SK-N-SH (cell line): ENCODE results near the gene ARFRP1. TPM values are rescaled to one million over a fixed set of nuclear protein-coding genes. Genes with fewer than 3 reads are reported as not detected.

Source experiments
- CTCF ChIA-PET: fragments of 300-600, 350-600 bp; formaldehyde crosslinking; extraction: SDS; loops from one replicate; lab custom pipeline; 2021; lab: Yijun Ruan, JAX
- POLR2A ChIA-PET: fragments of 350-600 bp; sonication (Branson Sonifier 250); formaldehyde crosslinking; extraction: SDS; loops from one replicate; lab custom pipeline; 2020; ENCODE audit warnings: antibody characterized with exemption, inconsistent platforms; lab: Yijun Ruan, JAX
- DNase-seq: peaks from one replicate; pipeline ENCODE4 v3.0.0; 2012
- H2AFZ ChIP-seq: fragments of 200-600 bp; sonication (generic); 2 replicates; pipeline ENCODE4 v1.8.1; 2016; ENCODE audit warnings: antibody characterized with exemption, mild to moderate bottlenecking, low read depth
- H3F3A ChIP-seq: fragments of 200-600 bp; sonication (generic); replicated peaks from 2 replicates; pipeline ENCODE3; 2016; ENCODE audit warnings: antibody characterized with exemption, mild to moderate bottlenecking; ENCODE audit not compliant: insufficient read depth
- H3K27ac ChIP-seq, 2 experiments: fragments of 200-500 bp in 1 of 2; fragments of 200-600 bp in 1 of 2; sonication (Bioruptor generic) in 1 of 2; sonication (generic), shearing (Covaris generic) in 1 of 2; 2 replicates each; pipeline versions ENCODE4 v1.5.1 to v1.6.1; 2014 to 2016; ENCODE audit warnings: low read depth in 2 of 2, inconsistent platforms in 1 of 2, low read length in 1 of 2, mild to moderate bottlenecking in 1 of 2, mixed read lengths in 1 of 2
- H3K27me3 ChIP-seq: fragments of 200-600 bp; sonication (generic), shearing (Covaris generic); 2 replicates; pipeline ENCODE4 v1.6.1; 2016; ENCODE audit warnings: mixed run types; ENCODE audit not compliant: insufficient read depth
- H3K36me3 ChIP-seq, 2 experiments: fragments of 200-500 bp in 1 of 2; fragments of 200-600 bp in 1 of 2; sonication (Bioruptor generic) in 1 of 2; sonication (generic) in 1 of 2; replicated peaks in 1 of 2; 2 replicates each; pipeline versions ENCODE3 to v1.5.1; 2014 to 2016; ENCODE audit warnings: low read length in 1 of 2, mild to moderate bottlenecking in 1 of 2; ENCODE audit not compliant: insufficient read depth in 2 of 2, control insufficient read depth in 1 of 2
- H3K4me1 ChIP-seq, 2 experiments: fragments of 200-500 bp in 1 of 2; fragments of 200-600 bp in 1 of 2; sonication (Bioruptor generic) in 1 of 2; sonication (generic), shearing (Covaris generic) in 1 of 2; 2 replicates each; pipeline versions ENCODE4 v1.5.1 to v1.6.1; 2014 to 2016; ENCODE audit warnings: low read depth in 1 of 2, low read length in 1 of 2, mixed run types in 1 of 2; ENCODE audit not compliant: insufficient read depth in 2 of 2, control insufficient read depth in 1 of 2
- H3K4me2 ChIP-seq: fragments of 200-600 bp; sonication (generic), shearing (Covaris generic); 2 replicates; pipeline ENCODE4 v1.6.1; 2017; ENCODE audit warnings: mixed run types
- H3K4me3 ChIP-seq, 2 experiments: fragments of 200-500 bp in 1 of 2; fragments of 200-600 bp in 1 of 2; sonication (Bioruptor generic) in 1 of 2; sonication (generic), shearing (Covaris generic) in 1 of 2; 2 replicates each; pipeline versions ENCODE4 v1.5.1 to v1.8.1; 2014 to 2016; ENCODE audit warnings: low read depth in 2 of 2, inconsistent platforms in 1 of 2, low read length in 1 of 2, mild to moderate bottlenecking in 1 of 2, mixed read lengths in 1 of 2, moderate library complexity in 1 of 2
- H3K79me2 ChIP-seq: fragments of 200-600 bp; sonication (generic); 2 replicates; pipeline ENCODE4 v1.8.1; 2017; ENCODE audit warnings: mild to moderate bottlenecking; ENCODE audit not compliant: insufficient read depth
- H3K9ac ChIP-seq: fragments of 200-600 bp; sonication (generic); 2 replicates; pipeline ENCODE4 v1.6.1; 2017; ENCODE audit warnings: mixed run types
- H3K9me2 ChIP-seq: fragments of 200-600 bp; sonication (generic); 2 replicates; pipeline ENCODE4 v1.6.1; 2017; ENCODE audit warnings: mixed run types
- H3K9me3 ChIP-seq: fragments of 200-600 bp; sonication (generic); 2 replicates; pipeline ENCODE4 v1.6.1; 2017; ENCODE audit warnings: mixed run types, mild to moderate bottlenecking, moderate library complexity
- H4K20me1 ChIP-seq: fragments of 200-600 bp; sonication (generic); 2 replicates; pipeline ENCODE4 v1.6.1; 2017; ENCODE audit warnings: mild to moderate bottlenecking, mixed run types; ENCODE audit not compliant: insufficient read depth
- ELF1 ChIP-seq: IDR thresholded peaks from 2 replicates; pipeline ENCODE4 v1.4.0; 2012
- EP300 ChIP-seq, 2 experiments: IDR thresholded peaks; 2 replicates each; pipeline versions ENCODE4 v1.4.0 to v1.6.1; 2012; ENCODE audit warnings: borderline replicate concordance in 1 of 2, low read depth in 1 of 2, low read length in 1 of 2
- FOSL2 ChIP-seq: IDR thresholded peaks from 2 replicates; pipeline ENCODE4 v1.4.0; 2012; ENCODE audit warnings: low read depth, mild to moderate bottlenecking, moderate library complexity, borderline replicate concordance
- FOXJ3 ChIP-seq: sonication (generic); formaldehyde crosslinking; IDR thresholded peaks from 2 replicates; pipeline ENCODE4 v1.5.1; 2020; ENCODE audit warnings: mild to moderate bottlenecking, missing genetic modification reagents
- FOXM1 ChIP-seq: IDR thresholded peaks from 2 replicates; pipeline ENCODE4 v1.4.0; 2012; ENCODE audit warnings: low read depth, mild to moderate bottlenecking
- GABPA ChIP-seq: IDR thresholded peaks from 2 replicates; pipeline ENCODE4 v1.4.0; 2012; ENCODE audit warnings: low read depth, mild to moderate bottlenecking
- MXI1 ChIP-seq: IDR thresholded peaks from 2 replicates; pipeline ENCODE4 v1.6.1; 2012; ENCODE audit warnings: mild to moderate bottlenecking, low read depth, low read length, improper control_type of control experiment
- NRF1 ChIP-seq: IDR thresholded peaks from 2 replicates; pipeline ENCODE4 v1.6.1; 2012; ENCODE audit warnings: low read depth, mild to moderate bottlenecking, low read length
- RFX5 ChIP-seq: IDR thresholded peaks from 2 replicates; pipeline ENCODE4 v1.6.1; 2012; ENCODE audit warnings: mild to moderate bottlenecking, improper control_type of control experiment, low read length
- SIN3A ChIP-seq: IDR thresholded peaks from 2 replicates; pipeline ENCODE4 v1.6.1; 2012; ENCODE audit warnings: low read depth, mild to moderate bottlenecking, low read length, moderate library complexity, borderline replicate concordance
- SMC3 ChIP-seq: IDR thresholded peaks from 2 replicates; pipeline ENCODE4 v1.6.1; 2012; ENCODE audit warnings: low read depth, low read length, improper control_type of control experiment
- TEAD4 ChIP-seq: IDR thresholded peaks from 2 replicates; pipeline ENCODE4 v1.4.0; 2012; ENCODE audit warnings: mild to moderate bottlenecking, borderline replicate concordance; ENCODE audit not compliant: insufficient read depth
- WGBS: methylation state at CpG from one replicate; pipeline ENCODE4 v1.1.6; 2017; ENCODE audit warnings: low lambda C conversion rate; 5-methylcytosine and 5-hydroxymethylcytosine counted together
- polyA plus RNA-seq, 3 experiments: library from polyadenylated mRNA; depleted of rRNA; stranded (reverse); fragments of >200 nt; gene quantifications; 2 replicates each; pipeline ENCODE4 v1.2.3, GENCODE V29; 2012
- TF ChIP-seq, protein P1 (sequence below): IDR thresholded peaks from 2 replicates; pipeline ENCODE4; 2012
- TF ChIP-seq, protein P2 (sequence below): IDR thresholded peaks from 2 replicates; pipeline ENCODE4 v1.4.0; 2012; ENCODE audit warnings: low read depth, borderline replicate concordance
- TF ChIP-seq, protein P3 (sequence below): fragments of 150-350 bp; IDR thresholded peaks from 2 replicates; pipeline ENCODE4 v1.6.1; 2017; ENCODE audit warnings: antibody characterized with exemption, low read length, low read depth, borderline replicate concordance
- TF ChIP-seq, protein P4 (sequence below): fragments of 200-600 bp; sonication (generic); IDR thresholded peaks from 2 replicates; pipeline ENCODE4 v1.6.1; 2017; ENCODE audit warnings: antibody characterized with exemption, mild to moderate bottlenecking, moderate library complexity

The ARFRP1 gene
- polyA plus RNA-seq, 1 of the 3 experiments (the other 2 are of a cell fraction) = 72.8 TPM

DNA sequence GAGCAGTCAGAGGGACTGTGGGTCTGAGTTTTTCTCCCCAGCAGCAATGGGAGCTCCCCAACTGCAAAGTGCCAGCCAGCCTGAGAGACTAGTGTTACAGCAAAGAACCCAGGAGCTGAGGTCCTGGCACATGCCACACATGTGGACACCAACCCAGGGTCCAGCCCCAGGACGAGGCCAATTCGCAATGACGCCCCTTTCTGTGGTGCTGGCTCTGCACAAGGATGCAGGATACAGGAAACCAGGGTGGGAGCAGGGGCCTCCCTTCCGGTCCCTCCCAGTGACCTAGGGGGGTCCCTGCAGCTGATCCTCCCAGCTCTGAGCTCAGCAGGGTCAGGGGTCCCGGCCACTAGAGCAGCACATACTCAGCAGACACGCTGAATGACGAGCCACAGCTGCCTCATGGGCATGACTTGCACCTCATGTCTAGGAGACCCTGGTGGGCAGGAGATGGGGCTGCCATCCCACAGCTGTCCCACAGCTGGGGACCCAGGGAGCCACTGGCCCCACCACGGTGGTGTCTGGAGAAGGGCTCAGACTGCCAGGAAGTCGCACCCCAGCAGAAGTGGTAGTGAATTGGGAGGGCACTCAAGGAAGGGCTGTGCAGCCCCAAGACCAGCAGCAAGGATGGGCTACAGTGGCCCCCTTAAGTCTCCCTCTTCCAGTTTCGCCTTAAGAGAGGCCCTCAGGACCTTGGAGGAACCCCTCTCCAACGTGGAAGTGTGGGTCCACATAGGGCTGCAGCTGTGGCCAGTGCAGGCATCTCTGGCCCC is 3.6 kb downstream of the ARFRP1 start:
- TF ChIP-seq ELF1 (no peak), EP300 (IDR thresholded peaks at IDR 0.05; ENCODE audit: borderline replicate concordance in 1 of 2, low read depth in 1 of 2, low read length in 1 of 2) (no peak), GABPA (no peak), SMC3 (no peak), FOXJ3 (CRISPR knock-in tag) (no peak), MXI1 (no peak), SIN3A (no peak), FOXM1 (no peak), TEAD4 (no peak), FOSL2 (no peak), RFX5 (no peak), NRF1 (no peak)
- TF ChIP-seq, protein P1, sequence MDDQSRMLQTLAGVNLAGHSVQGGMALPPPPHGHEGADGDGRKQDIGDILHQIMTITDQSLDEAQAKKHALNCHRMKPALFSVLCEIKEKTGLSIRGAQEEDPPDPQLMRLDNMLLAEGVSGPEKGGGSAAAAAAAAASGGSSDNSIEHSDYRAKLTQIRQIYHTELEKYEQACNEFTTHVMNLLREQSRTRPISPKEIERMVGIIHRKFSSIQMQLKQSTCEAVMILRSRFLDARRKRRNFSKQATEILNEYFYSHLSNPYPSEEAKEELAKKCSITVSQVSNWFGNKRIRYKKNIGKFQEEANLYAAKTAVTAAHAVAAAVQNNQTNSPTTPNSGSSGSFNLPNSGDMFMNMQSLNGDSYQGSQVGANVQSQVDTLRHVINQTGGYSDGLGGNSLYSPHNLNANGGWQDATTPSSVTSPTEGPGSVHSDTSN = no peak
- TF ChIP-seq, protein P2, sequence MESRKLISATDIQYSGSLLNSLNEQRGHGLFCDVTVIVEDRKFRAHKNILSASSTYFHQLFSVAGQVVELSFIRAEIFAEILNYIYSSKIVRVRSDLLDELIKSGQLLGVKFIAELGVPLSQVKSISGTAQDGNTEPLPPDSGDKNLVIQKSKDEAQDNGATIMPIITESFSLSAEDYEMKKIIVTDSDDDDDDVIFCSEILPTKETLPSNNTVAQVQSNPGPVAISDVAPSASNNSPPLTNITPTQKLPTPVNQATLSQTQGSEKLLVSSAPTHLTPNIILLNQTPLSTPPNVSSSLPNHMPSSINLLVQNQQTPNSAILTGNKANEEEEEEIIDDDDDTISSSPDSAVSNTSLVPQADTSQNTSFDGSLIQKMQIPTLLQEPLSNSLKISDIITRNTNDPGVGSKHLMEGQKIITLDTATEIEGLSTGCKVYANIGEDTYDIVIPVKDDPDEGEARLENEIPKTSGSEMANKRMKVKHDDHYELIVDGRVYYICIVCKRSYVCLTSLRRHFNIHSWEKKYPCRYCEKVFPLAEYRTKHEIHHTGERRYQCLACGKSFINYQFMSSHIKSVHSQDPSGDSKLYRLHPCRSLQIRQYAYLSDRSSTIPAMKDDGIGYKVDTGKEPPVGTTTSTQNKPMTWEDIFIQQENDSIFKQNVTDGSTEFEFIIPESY = no peak
- TF ChIP-seq, protein P3, sequence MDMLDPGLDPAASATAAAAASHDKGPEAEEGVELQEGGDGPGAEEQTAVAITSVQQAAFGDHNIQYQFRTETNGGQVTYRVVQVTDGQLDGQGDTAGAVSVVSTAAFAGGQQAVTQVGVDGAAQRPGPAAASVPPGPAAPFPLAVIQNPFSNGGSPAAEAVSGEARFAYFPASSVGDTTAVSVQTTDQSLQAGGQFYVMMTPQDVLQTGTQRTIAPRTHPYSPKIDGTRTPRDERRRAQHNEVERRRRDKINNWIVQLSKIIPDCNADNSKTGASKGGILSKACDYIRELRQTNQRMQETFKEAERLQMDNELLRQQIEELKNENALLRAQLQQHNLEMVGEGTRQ = no peak
- TF ChIP-seq, protein P4, sequence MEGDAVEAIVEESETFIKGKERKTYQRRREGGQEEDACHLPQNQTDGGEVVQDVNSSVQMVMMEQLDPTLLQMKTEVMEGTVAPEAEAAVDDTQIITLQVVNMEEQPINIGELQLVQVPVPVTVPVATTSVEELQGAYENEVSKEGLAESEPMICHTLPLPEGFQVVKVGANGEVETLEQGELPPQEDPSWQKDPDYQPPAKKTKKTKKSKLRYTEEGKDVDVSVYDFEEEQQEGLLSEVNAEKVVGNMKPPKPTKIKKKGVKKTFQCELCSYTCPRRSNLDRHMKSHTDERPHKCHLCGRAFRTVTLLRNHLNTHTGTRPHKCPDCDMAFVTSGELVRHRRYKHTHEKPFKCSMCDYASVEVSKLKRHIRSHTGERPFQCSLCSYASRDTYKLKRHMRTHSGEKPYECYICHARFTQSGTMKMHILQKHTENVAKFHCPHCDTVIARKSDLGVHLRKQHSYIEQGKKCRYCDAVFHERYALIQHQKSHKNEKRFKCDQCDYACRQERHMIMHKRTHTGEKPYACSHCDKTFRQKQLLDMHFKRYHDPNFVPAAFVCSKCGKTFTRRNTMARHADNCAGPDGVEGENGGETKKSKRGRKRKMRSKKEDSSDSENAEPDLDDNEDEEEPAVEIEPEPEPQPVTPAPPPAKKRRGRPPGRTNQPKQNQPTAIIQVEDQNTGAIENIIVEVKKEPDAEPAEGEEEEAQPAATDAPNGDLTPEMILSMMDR = no peak
- WGBS = 92% methylated on average over 6 of the region's 11 CpGs
- H3K27me3 ChIP-seq = no peaks in the 10 kb centered on the region

More for the DNA sequence above, 3.6 kb downstream of the ARFRP1 start:
- Histone ChIP-seq H3K9me3 (no peaks in the 10 kb centered on the region), H3F3A (no peaks in the 10 kb centered on the region), H3K27ac (no peak overlapping the region), H3K4me1 (peaks cover 8 to 29% of the 10 kb centered on the region in 2 experiments; a peak in 3 of 4 replicates), H3K4me2 (no peak overlapping the region), H2AFZ (no peak overlapping the region), H3K36me3 (peaks cover 23 to 25% of the 10 kb centered on the region in 2 experiments), H3K9me2 (no peaks in the 10 kb centered on the region), H3K79me2 (peaks cover 45% of the 10 kb centered on the region), H3K4me3 (no peak overlapping the region), H3K9ac (no peak overlapping the region), H4K20me1 (no peaks in the 10 kb centered on the region)
- ChIA-PET POLR2A (no interaction called here), CTCF (interaction anchor here (1.8 kb wide), 1 partner anchor 35 kb away, joined by 4 read pairs; the partner anchor contains the start of gene SLC2A4RG)
- DNase-seq = no peak
